ENCODE measurements around the gene COX14. TPM values are rescaled to one million over a fixed set of nuclear protein-coding genes. Genes with fewer than 3 reads are reported as not detected.
A peak's percentile ranks its signal among the peaks of the same experiment; 100 is the strongest.

The COX14 gene
- polyA plus RNA-seq (2011; rRNA removed) = 77.0 and 90.6 TPM in 2 replicates
- 22.2 and 30.6 TPM in 2 replicates for polyA minus RNA-seq (2011; rRNA and poly(A)+ RNA removed)

DNA sequence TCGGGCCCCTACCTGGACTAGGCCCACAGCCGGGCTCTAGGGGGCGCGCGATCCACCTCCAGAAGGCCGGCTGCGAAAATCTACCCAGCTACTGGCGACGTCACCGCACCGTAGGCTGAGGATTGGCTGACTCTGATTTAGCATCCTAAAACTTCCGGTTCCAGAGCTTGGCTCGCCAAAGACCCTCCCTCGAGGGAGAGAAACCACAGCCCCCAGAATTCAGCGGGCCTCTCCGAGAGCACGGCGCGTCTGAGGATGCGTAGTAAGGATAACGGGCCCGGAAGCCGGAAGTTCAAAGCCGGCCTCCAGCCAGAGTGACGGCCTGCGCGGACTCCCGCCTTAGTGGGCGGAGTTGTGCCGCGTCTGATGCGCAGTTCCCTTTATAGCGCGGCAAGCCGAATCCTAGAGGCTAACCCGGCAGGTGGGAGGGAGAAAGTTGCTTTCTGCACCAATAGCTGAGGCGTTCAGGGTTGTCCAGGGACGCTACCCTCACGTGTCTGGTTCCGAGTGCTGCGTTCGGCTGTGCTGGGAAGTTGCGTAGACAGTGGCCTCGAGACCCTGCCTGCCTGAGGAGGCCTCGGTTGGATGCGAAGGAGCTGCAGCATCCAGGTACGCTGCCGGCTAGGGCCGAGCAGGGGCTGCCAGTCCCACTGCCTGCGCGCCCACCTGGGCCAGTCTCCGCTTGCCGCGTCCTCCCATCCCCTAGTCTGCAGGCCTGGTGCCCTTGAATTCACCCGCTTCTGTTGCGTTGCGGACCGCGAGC is at the start of gene COX14:
Gene COX14 (plus strand): TSS at position 544 of the 763 bp plus-strand sequence. CDS start 7,808 bp downstream, outside the sequence.
- TF ChIP-seq, protein P1, sequence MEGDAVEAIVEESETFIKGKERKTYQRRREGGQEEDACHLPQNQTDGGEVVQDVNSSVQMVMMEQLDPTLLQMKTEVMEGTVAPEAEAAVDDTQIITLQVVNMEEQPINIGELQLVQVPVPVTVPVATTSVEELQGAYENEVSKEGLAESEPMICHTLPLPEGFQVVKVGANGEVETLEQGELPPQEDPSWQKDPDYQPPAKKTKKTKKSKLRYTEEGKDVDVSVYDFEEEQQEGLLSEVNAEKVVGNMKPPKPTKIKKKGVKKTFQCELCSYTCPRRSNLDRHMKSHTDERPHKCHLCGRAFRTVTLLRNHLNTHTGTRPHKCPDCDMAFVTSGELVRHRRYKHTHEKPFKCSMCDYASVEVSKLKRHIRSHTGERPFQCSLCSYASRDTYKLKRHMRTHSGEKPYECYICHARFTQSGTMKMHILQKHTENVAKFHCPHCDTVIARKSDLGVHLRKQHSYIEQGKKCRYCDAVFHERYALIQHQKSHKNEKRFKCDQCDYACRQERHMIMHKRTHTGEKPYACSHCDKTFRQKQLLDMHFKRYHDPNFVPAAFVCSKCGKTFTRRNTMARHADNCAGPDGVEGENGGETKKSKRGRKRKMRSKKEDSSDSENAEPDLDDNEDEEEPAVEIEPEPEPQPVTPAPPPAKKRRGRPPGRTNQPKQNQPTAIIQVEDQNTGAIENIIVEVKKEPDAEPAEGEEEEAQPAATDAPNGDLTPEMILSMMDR (IDR thresholded peaks at IDR 0.05; ENCODE audit: low read depth, low read length) = peak; percentile 92
- H3K9me3 ChIP-seq (ENCODE audit: control insufficient read depth, insufficient read depth, low read length) = no peaks in the 10 kb centered on the region; the same call in 1 of the 2 replicates
- peak; percentile 99 for DNase-seq (ENCODE audit: low read depth, low spot score)
- H3K4me3 ChIP-seq (ENCODE audit: low read depth, low read length) = peak within 1 kb of the TSS; percentile 99
- H3K27ac ChIP-seq (ENCODE audit: low read depth, low read length) = peak within 1 kb of the TSS; percentile 96
- no peaks in the 10 kb centered on the region for H3K27me3 ChIP-seq (ENCODE audit: control insufficient read depth, insufficient read depth, low read length)
- CTCF ChIA-PET = interaction anchor here (0.6 to 4.6 kb wide), 50 partner anchors 8 to 293 kb away, joined by 3 to 46 read pairs (median 4); partner anchors contain the start of genes CERS5, GPD1 and SMARCD1
- POLR2A ChIA-PET = interaction anchor here (0.5 to 3.4 kb wide), 20 partner anchors 8 to 416 kb away, joined by 3 to 33 read pairs (median 4); partner anchors contain the start of genes CERS5, GPD1, LIMA1 and SMARCD1

- DNase-seq (ENCODE audit: low read depth, low spot score) = no peak
- no peak overlapping the region for H3K27ac ChIP-seq (ENCODE audit: low read depth, low read length)
- POLR2A ChIA-PET = no interaction called here
- no peak overlapping the region for H3K4me3 ChIP-seq (ENCODE audit: low read depth, low read length)
- TF ChIP-seq, protein P1 (IDR thresholded peaks at IDR 0.05; ENCODE audit: low read depth, low read length) = no peak
- peaks cover 2% of the 10 kb centered on the region for H3K27me3 ChIP-seq (ENCODE audit: control insufficient read depth, insufficient read depth, low read length)
- no peaks in the 10 kb centered on the region for H3K9me3 ChIP-seq (ENCODE audit: control insufficient read depth, insufficient read depth, low read length)
- CTCF ChIA-PET = interaction anchor here (1.0 to 6.4 kb wide), 4 partner anchors 7 to 96 kb away, joined by 3 to 38 read pairs (median 17); no protein-coding TSS in a partner anchor
Measured at GRCh38 chr12:50062728-50063460, 49.1 kb upstream of the COX14 start.

DNA sequence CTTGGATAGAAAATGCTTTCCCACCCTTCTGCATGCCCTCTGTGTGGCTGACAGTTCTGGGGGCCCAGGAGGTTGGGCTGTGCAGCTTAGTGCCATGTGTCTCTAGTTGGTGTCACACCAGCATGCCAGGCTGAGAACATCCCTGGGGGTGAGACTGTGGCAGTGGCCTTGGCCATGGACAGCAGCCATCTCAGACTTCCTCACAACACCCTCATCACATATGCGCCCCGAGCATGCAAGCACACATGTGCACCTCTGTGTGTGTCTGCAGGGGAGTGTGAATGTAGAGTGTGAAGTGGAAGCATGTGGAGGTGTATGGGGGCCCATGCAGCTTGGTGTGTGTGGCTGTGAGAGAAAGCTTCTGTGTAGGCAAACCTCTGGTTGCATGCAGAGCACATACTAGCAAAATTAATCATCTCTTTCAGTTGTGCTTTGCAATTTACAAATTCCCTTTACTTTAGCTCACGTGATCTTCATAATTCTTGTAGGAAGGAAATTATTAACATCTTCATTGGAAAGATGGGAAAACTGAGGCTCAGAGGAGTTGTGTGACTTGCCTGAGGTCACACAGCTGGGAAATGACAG is 46.2 kb upstream of the COX14 start:
- H3K27me3 ChIP-seq (ENCODE audit: control insufficient read depth, insufficient read depth, low read length) = no peaks in the 10 kb centered on the region
- ChIA-PET POLR2A (interaction anchor here (0.7 to 1.5 kb wide), 2 partner anchors 24 to 197 kb away, joined by 3 read pairs; no protein-coding TSS in a partner anchor), CTCF (interaction anchor here (0.6 to 10.4 kb wide), 11 partner anchors 9 to 249 kb away, joined by 3 to 290 read pairs (median 6); partner anchors contain the start of gene SMARCD1)
- no peak overlapping the region for H3K27ac ChIP-seq (ENCODE audit: low read depth, low read length)
- no peak for DNase-seq (ENCODE audit: low read depth, low spot score)
- TF ChIP-seq, protein P1 (IDR thresholded peaks at IDR 0.05; ENCODE audit: low read depth, low read length) = no peak
- H3K9me3 ChIP-seq (ENCODE audit: control insufficient read depth, insufficient read depth, low read length) = no peaks in the 10 kb centered on the region
- H3K4me3 ChIP-seq (ENCODE audit: low read depth, low read length) = no peak overlapping the region

DNA sequence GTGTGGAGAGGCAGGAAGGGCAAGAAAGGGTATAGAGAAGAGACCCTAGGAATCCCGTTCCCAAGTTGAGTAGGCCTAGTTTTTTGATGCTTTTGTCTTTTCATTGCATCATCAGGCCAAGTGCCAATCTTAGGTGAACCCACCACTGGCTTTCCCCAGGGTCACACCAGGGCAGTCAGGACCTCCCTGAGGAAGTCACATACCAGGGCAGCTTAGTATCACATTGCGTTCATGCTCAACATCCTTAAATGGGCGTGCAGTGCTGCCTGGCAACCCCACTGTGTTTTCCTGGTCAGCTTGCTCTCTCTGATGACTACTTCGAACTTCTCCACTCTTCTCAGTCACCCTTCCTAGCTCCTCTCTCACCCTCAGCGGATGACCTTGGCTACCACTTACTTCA is 45.6 kb upstream of the COX14 start:
- peak; percentile 61 for DNase-seq (ENCODE audit: low read depth, low spot score)
- no peaks in the 10 kb centered on the region for H3K9me3 ChIP-seq (ENCODE audit: control insufficient read depth, insufficient read depth, low read length)
- no peak overlapping the region for H3K4me3 ChIP-seq (ENCODE audit: low read depth, low read length)
- ChIA-PET CTCF (interaction anchor here (0.6 to 10.4 kb wide), 9 partner anchors 11 to 248 kb away, joined by 3 to 290 read pairs (median 6); partner anchors contain the start of gene SMARCD1), POLR2A (interaction anchor here (0.7 to 1.5 kb wide), 3 partner anchors 19 to 197 kb away, joined by 3 read pairs; partner anchors contain the start of gene SMARCD1)
- H3K27me3 ChIP-seq (ENCODE audit: control insufficient read depth, insufficient read depth, low read length) = no peaks in the 10 kb centered on the region
- TF ChIP-seq, protein P1 (IDR thresholded peaks at IDR 0.05; ENCODE audit: low read depth, low read length) = no peak
- H3K27ac ChIP-seq (ENCODE audit: low read depth, low read length) = no peak overlapping the region

All from AG04450 (cell line).